Measurements from ENCODE around the gene DNALI1. TPM values are rescaled to one million over a fixed set of nuclear protein-coding genes. Genes with fewer than 3 reads are reported as not detected.

DNALI1 gene
- total and polyA plus RNA-seq, 2 of the 8 experiments (the other 6 are each of a cell fraction or from before 2014, with no cell fraction given): 8.9 to 11.3 TPM

DNA sequence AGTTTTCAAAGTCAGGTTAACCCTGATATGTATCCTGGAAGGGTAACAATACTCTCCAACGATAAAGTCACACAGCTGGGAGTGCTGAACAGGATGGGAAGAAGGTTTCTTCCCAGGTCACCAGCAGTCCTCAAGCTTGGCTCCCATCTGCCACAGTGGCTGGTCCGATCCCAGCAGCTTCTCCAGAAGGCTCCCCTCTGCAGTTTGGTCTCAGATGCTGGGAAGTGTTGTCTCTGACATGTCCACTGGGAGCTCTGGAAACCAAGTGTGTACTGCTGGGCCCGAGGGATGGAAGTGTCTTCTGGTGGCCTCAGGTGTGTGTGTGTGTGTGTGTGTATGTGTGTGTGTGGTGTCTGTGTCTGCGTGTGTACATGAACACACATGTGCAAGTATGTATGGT, 55.4 kb downstream of the DNALI1 start:
- no peaks in the 10 kb centered on the region for H4K20me1 ChIP-seq (replicated peaks in 1 of 2; ENCODE audit: control insufficient read depth in 1 of 2, insufficient read depth in 2 of 2, low read length in 2 of 2)
- no peak overlapping the region for H3K4ac ChIP-seq (replicated peaks; ENCODE audit: insufficient read length, low read depth, low read length)
- no peaks in the 10 kb centered on the region for H3K79me1 ChIP-seq (ENCODE audit: low read depth, low read length)
- H3K56ac ChIP-seq (replicated peaks; ENCODE audit: insufficient read length, low read depth, low read length): no peak overlapping the region
- no peak overlapping the region for H2AFZ ChIP-seq (ENCODE audit: low read length)
- H2BK120ac ChIP-seq (replicated peaks; ENCODE audit: low read depth, low read length): no peak overlapping the region
- no peak overlapping the region for H2BK12ac ChIP-seq (ENCODE audit: low read depth, low read length)
- no peaks in the 10 kb centered on the region for H3K4me1 ChIP-seq (replicated peaks in 1 of 4; ENCODE audit: control insufficient read depth in 3 of 4, insufficient read depth in 4 of 4, low read length in 3 of 4)
- H3K18ac ChIP-seq (ENCODE audit: extremely low read depth, low read length): no peak overlapping the region
- ChIA-PET CTCF (ENCODE audit: partially characterized antibody) (interaction anchor here (0.9 to 2.2 kb wide), 8 partner anchors 9 to 70 kb away, joined by 3 to 7 read pairs (median 3); no protein-coding TSS in a partner anchor), POLR2A (ENCODE audit: partially characterized antibody) (interaction anchor here (0.6 to 0.8 kb wide), 2 partner anchors 11 to 70 kb away, joined by 3 read pairs; no protein-coding TSS in a partner anchor)
- no peak overlapping the region for H2AK5ac ChIP-seq (ENCODE audit: low read depth, low read length)
- no peak overlapping the region for H4K8ac ChIP-seq (ENCODE audit: extremely low read depth, insufficient read depth, low read length)
- H3K36me3 ChIP-seq (ENCODE audit: control insufficient read depth in 2 of 4, insufficient read depth in 4 of 4, low read length in 3 of 4): no peaks in the 10 kb centered on the region
- no peak overlapping the region for H3K4me3 ChIP-seq (ENCODE audit: extremely low read depth in 1 of 4, insufficient read depth in 2 of 4, low read depth in 3 of 4, low read length in 4 of 4)
- no peak overlapping the region for H3K27ac ChIP-seq (ENCODE audit: low read depth, low read length)
- no peak overlapping the region for H2BK15ac ChIP-seq (ENCODE audit: low read length)
- whole genome bisulfite sequencing, 2 experiments (ENCODE audit: extremely low coverage in 1 of 2, insufficient coverage in 1 of 2, insufficient read length in 1 of 2, insufficient replicate concordance in 2 of 2, low coverage in 1 of 2, low lambda C conversion rate in 2 of 2, missing lambda C conversion rate in 1 of 2): 75% methylated on average over 4 of the region's 4 CpGs; no CpG with 5 or more reads in 1 of the 2 experiments
- no peak overlapping the region for H3K14ac ChIP-seq (ENCODE audit: insufficient read length)
- no peaks in the 10 kb centered on the region for H3K9me3 ChIP-seq (ENCODE audit: insufficient read depth in 2 of 2, low read depth in 1 of 2, low read length in 1 of 2)
- no peak overlapping the region for H4K91ac ChIP-seq (replicated peaks; ENCODE audit: insufficient read length, low read length)
- FAIRE-seq: no peak
- no peak overlapping the region for H3K9ac ChIP-seq (replicated peaks in 1 of 4; ENCODE audit: extremely low read depth in 1 of 4, low read depth in 3 of 4, low read length in 3 of 4)
- no peak for DNase-seq (ENCODE audit: low read depth in 1 of 2, low spot score in 2 of 2)
- H3K27me3 ChIP-seq (replicated peaks in 1 of 4; ENCODE audit: control insufficient read depth in 3 of 4, extremely low read depth in 1 of 4, insufficient read depth in 3 of 4, low read length in 3 of 4): peaks cover 0 to 23% (median 11%) of the 10 kb centered on the region in 4 experiments; a peak in 4 of 7 replicates
- no peaks in the 10 kb centered on the region for H3K23me2 ChIP-seq (ENCODE audit: low read depth, low read length)
- no peak overlapping the region for H4K5ac ChIP-seq (ENCODE audit: insufficient read length, low read depth, low read length)
- H3K23ac ChIP-seq (ENCODE audit: insufficient read length): no peak overlapping the region
- no peak overlapping the region for H3K4me2 ChIP-seq (ENCODE audit: insufficient read depth in 1 of 2, low read depth in 2 of 2, low read length in 2 of 2)
- no peaks in the 10 kb centered on the region for H3K79me2 ChIP-seq (ENCODE audit: control insufficient read depth in 1 of 2, insufficient read depth in 2 of 2, low read length in 2 of 2)
- H2BK20ac ChIP-seq (ENCODE audit: low read length): no peak overlapping the region
- no peak overlapping the region for H2BK5ac ChIP-seq (ENCODE audit: low read depth, low read length)
- TF ChIP-seq EP300 (IDR thresholded peaks at IDR 0.05; ENCODE audit: borderline replicate concordance in 1 of 2, low read depth in 2 of 2, low read length in 2 of 2) (no peak), TBP (IDR thresholded peaks at IDR 0.05; ENCODE audit: low read depth, low read length) (no peak), KDM1A (IDR thresholded peaks at IDR 0.05; ENCODE audit: borderline replicate concordance, low read length) (no peak), KDM4A (IDR thresholded peaks at IDR 0.05; ENCODE audit: low read depth, low read length, severe bottlenecking) (no peak), POU5F1 (IDR thresholded peaks at IDR 0.05; ENCODE audit: low read depth, low read length) (no peak), CREB1 (IDR thresholded peaks at IDR 0.05) (no peak), POLR2AphosphoS5 (IDR thresholded peaks at IDR 0.05; ENCODE audit: low read depth, low read length) (no peak), TAF7 (optimal IDR thresholded peaks at IDR 0.05; ENCODE audit: borderline replicate concordance, low read depth, low read length) (no peak)
- TF ChIP-seq, protein P1, sequence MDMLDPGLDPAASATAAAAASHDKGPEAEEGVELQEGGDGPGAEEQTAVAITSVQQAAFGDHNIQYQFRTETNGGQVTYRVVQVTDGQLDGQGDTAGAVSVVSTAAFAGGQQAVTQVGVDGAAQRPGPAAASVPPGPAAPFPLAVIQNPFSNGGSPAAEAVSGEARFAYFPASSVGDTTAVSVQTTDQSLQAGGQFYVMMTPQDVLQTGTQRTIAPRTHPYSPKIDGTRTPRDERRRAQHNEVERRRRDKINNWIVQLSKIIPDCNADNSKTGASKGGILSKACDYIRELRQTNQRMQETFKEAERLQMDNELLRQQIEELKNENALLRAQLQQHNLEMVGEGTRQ (IDR thresholded peaks at IDR 0.05; ENCODE audit: low read length): no peak
- TF ChIP-seq, protein P2, sequence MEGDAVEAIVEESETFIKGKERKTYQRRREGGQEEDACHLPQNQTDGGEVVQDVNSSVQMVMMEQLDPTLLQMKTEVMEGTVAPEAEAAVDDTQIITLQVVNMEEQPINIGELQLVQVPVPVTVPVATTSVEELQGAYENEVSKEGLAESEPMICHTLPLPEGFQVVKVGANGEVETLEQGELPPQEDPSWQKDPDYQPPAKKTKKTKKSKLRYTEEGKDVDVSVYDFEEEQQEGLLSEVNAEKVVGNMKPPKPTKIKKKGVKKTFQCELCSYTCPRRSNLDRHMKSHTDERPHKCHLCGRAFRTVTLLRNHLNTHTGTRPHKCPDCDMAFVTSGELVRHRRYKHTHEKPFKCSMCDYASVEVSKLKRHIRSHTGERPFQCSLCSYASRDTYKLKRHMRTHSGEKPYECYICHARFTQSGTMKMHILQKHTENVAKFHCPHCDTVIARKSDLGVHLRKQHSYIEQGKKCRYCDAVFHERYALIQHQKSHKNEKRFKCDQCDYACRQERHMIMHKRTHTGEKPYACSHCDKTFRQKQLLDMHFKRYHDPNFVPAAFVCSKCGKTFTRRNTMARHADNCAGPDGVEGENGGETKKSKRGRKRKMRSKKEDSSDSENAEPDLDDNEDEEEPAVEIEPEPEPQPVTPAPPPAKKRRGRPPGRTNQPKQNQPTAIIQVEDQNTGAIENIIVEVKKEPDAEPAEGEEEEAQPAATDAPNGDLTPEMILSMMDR (IDR thresholded peaks at IDR 0.05; ENCODE audit: control extremely low read depth in 1 of 3, insufficient read depth in 1 of 3, low read depth in 1 of 3, low read length in 3 of 3): no peak
